Activated T-cell treated with anti-CD3 and anti-CD28 coated beads, Interleukin-2, amount 50 U/mL, for 72 hours (primary cell): ENCODE data around the gene RETREG3. TPM values are rescaled to one million over a fixed set of nuclear protein-coding genes. Genes with fewer than 3 reads are reported as not detected.
"Not testable (repeated sequence)": the region's sequence is repeated elsewhere in the genome, so short reads cannot be mapped to it uniquely, and the experiment has no call there.

ENCODE experiments used
- ATAC-seq, 2 donors: fragments of 150-1000 bp; cut with Tn5 transposase; replicated peaks in 1 of 2; 2 replicates each; pipeline ENCODE4 v1.10.0; 2021; ENCODE audit warnings: moderate library complexity in 2 of 2, mild to moderate bottlenecking in 1 of 2
- DNase-seq, 2 donors: peaks; one replicate each; pipeline ENCODE4 v3.0.0; 2021 to 2022; ENCODE audit warnings: mixed read lengths in 1 of 2
- H3K27ac Mint-ChIP-seq: one replicate; pipeline ENCODE4 v1.8.0; 2022; ENCODE audit warnings: mild to moderate bottlenecking, moderate library complexity, mixed read lengths
- H3K27me3 Mint-ChIP-seq: one replicate; pipeline ENCODE4 v1.8.0; 2022; ENCODE audit warnings: low read depth, mixed read lengths
- H3K36me3 Mint-ChIP-seq, 2 donors: one replicate each; pipeline ENCODE4 v1.8.0; 2022; ENCODE audit warnings: mixed read lengths in 2 of 2, mild to moderate bottlenecking in 1 of 2; ENCODE audit not compliant: insufficient read depth in 2 of 2
- H3K4me1 Mint-ChIP-seq: one replicate; pipeline ENCODE4 v1.8.0; 2022; ENCODE audit warnings: low read depth, mixed read lengths
- H3K4me3 Mint-ChIP-seq, 2 donors: one replicate each; pipeline ENCODE4 v1.8.0; 2022; ENCODE audit warnings: mild to moderate bottlenecking in 2 of 2, mixed read lengths in 2 of 2, moderate library complexity in 2 of 2
- H3K9me3 Mint-ChIP-seq, 2 donors: one replicate each; pipeline ENCODE4 v1.8.0; 2022; ENCODE audit warnings: mixed read lengths in 2 of 2
- total RNA-seq, 2 donors: library from RNA; stranded (reverse); gene quantifications; one replicate each; pipeline ENCODE4 v1.2.3, GENCODE V29; 2022

Gene RETREG3
- total RNA-seq, 2 donors from 2014 or later: 41.5 to 42.6 TPM

GRCh38 chr17:42623732-42624596 lies 14.8 kb upstream of the RETREG3 start:
- no peak for DNase-seq
- no peaks in the 10 kb centered on the region for H3K36me3 Mint-ChIP-seq
- peaks cover 2% of the 10 kb centered on the region for H3K4me1 Mint-ChIP-seq
- no peaks in the 10 kb centered on the region for H3K9me3 Mint-ChIP-seq
- H3K27ac Mint-ChIP-seq: no peak overlapping the region
- ATAC-seq: no peak
- no peaks in the 10 kb centered on the region for H3K27me3 Mint-ChIP-seq
- H3K4me3 Mint-ChIP-seq: no peak overlapping the region

DNA sequence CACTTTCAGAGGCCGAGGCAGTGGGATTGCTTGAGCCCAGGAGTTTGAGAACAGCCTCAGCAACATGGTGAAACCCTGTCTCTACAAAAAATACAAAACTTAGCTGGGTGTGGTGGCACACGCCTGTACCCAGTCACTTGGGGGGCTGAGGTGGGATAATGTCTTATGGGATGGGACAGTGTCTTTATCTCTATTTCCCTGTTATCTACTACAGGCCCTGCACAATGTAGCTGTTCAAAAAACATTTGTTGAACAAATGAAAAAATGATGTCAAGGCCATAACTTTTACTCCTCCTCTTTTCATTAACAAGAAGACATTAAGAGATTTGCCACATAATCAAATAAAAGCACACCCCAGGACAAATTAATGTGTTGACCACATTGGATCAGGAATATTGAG lies 14.1 kb upstream of the RETREG3 start:
- Mint-ChIP-seq H3K4me1 (peaks cover 9% of the 10 kb centered on the region), H3K27ac (no peak overlapping the region), H3K36me3 (no peaks in the 10 kb centered on the region), H3K27me3 (no peaks in the 10 kb centered on the region), H3K4me3 (no peak overlapping the region), H3K9me3 (no peaks in the 10 kb centered on the region)
- no peak for DNase-seq
- no peak for ATAC-seq

GRCh38 chr17:42621987-42622386 lies 12.8 kb upstream of the RETREG3 start:
- not testable (repeated sequence) for H3K4me3 Mint-ChIP-seq, H3K36me3 Mint-ChIP-seq, H3K27me3 Mint-ChIP-seq, H3K27ac Mint-ChIP-seq, ATAC-seq, DNase-seq, H3K9me3 Mint-ChIP-seq
- peaks cover 16% of the 10 kb centered on the region for H3K4me1 Mint-ChIP-seq

DNA sequence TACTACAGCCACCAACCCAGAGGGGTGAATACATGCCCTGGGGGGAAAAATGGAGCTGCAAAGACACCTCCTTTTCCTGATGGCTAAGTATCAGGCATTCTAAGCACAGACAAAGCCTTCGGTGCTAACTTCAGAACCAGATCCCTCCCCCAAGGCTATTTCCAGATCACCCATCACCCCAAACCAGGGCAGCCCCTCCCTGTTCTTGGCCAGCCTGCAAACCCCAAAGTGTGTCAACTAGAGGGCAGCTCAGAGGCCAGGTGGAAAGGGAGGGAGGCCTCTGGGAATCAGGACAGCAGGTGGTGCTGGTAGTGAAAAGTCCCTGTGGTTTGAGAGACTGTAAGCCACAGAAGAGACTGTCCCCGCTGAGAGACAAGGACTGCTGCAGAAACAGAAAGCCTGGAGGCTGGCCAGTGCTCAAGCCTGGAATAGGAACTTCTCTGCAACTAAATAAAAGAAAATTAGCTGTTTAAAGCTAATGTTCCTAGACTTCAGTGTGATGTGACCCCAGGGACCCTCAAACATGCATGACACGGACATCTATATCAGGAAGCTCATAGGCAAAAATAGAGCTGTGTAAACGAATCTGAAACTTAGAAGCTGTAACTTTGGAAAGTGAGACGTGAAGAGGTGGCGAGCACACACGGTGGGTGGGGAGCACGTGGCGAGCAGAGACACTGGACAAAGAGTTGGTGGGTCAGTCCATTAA lies 9.4 kb upstream of the RETREG3 start:
- peaks cover 16% of the 10 kb centered on the region for H3K4me1 Mint-ChIP-seq
- DNase-seq (no peak), ATAC-seq (no peak)
- H3K27ac Mint-ChIP-seq: no peak overlapping the region
- H3K27me3 Mint-ChIP-seq: no peaks in the 10 kb centered on the region
- H3K36me3 Mint-ChIP-seq: peaks cover 0 to 14% of the 10 kb centered on the region in 2 donors
- H3K9me3 Mint-ChIP-seq: no peaks in the 10 kb centered on the region
- no peak overlapping the region for H3K4me3 Mint-ChIP-seq

DNA sequence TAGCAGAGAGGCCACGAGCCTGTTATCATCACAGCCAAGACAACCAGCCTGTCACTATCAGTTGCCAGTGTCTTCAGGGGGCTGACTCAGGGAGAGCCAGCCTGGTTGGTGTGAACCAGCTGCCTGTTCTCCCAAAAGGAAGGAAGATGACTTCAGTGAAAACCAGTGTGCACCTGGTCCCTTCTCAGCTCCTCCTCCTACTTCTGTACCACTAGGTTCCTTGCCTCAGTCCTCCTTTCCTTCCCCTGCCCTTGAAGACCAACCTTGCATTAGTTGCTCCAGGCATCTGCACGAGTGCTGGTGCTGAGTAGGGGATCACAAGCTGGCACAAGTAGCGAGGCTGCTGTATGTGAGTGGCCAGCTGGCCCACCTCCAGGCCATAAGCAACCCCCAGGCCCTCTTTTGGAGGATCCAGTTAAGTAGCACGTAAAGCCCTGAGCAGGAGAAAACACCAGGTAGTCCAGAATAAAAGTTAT lies 8.8 kb upstream of the RETREG3 start:
- DNase-seq: no peak
- Mint-ChIP-seq H3K36me3 (peaks cover 0 to 16% of the 10 kb centered on the region in 2 donors), H3K4me3 (no peak overlapping the region), H3K27me3 (no peaks in the 10 kb centered on the region), H3K9me3 (no peaks in the 10 kb centered on the region), H3K27ac (no peak overlapping the region), H3K4me1 (peaks cover 16% of the 10 kb centered on the region)
- no peak for ATAC-seq

DNA sequence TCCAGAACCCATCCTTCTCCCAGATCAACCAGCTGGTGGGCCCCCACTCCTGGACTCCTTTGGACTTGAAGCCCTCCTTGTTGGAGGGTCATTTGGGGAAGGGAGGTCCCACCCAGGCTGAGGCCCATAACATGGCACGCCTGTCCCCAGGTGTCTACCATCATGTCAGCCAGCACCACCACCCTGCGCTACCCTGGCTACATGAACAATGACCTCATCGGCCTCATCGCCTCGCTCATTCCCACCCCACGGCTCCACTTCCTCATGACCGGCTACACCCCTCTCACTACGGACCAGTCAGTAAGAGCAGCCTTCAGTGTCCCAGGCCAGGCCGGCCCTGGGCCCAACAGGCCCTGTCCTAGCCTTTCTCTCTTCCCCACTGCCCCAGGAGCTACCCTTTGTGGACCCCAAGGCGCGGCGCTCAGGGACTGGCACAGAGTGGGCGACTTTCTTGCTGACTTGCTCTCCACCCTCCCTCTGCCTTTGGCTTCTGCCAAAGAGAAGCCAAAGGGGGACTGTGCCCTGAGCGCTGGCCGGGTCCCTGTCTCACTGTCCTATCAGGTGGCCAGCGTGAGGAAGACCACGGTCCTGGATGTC lies 4.6 kb upstream of the RETREG3 start:
- Mint-ChIP-seq H3K4me1 (peaks cover 16% of the 10 kb centered on the region), H3K27me3 (no peaks in the 10 kb centered on the region), H3K27ac (no peak overlapping the region), H3K4me3 (no peak overlapping the region), H3K9me3 (no peaks in the 10 kb centered on the region), H3K36me3 (peaks cover 2 to 20% of the 10 kb centered on the region in 2 donors)
- no peak for ATAC-seq
- no peak for DNase-seq

- no peaks in the 10 kb centered on the region for H3K27me3 Mint-ChIP-seq
- H3K36me3 Mint-ChIP-seq: peaks cover 5 to 22% of the 10 kb centered on the region in 2 donors
- no peak overlapping the region for H3K27ac Mint-ChIP-seq
- ATAC-seq: no peak
- H3K9me3 Mint-ChIP-seq: no peaks in the 10 kb centered on the region
- no peak for DNase-seq
- no peak overlapping the region for H3K4me3 Mint-ChIP-seq
- peaks cover 17% of the 10 kb centered on the region for H3K4me1 Mint-ChIP-seq
These were observed 2.8 kb upstream of the RETREG3 start for GRCh38 chr17:42612013-42612412.

DNA sequence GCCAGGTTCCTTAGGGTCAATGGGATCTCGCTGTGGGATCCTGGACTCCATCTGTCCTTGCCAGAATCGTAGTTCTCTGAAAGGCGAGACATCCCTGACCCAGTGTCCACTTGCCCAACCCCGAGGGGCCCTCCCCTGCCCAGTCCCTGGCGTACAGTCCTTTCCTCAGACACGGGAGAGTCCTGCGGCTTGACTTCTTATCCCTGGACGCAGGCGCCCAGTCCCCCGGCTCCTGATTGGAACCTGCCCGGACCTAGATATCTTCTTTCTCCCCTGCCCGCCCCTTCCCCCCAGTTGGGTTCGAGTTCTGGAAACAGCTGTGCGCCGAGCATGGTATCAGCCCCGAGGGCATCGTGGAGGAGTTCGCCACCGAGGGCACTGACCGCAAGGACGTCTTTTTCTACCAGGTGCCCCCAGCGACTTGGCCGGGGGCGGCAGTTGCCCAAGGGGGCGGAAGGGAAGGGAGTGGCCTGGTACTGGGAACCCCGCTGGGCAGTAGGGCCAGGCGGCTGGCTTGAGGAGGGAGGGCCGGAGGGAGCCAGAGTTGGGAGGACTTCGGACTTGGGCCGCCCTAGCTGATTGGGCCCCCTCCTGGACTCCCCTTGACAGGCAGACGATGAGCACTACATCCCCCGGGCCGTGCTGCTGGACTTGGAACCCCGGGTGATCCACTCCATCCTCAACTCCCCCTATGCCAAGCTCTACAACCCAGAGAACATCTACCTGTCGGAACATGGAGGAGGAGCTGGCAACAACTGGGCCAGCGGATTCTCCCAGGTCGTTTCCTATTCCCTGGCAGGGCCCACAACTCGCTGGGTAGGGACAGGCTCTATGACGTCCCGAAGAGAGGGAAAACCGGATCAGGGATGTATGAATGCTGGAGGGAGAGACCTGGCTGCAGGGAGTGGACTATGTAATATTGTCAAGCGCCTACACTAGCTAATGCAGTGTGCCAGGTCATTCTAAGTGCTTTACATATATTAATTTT lies 934 bp upstream of the RETREG3 start:
- H3K9me3 Mint-ChIP-seq, H3K27me3 Mint-ChIP-seq: not testable (repeated sequence)
- DNase-seq (peak in 1 of 2 donors; percentile 27), ATAC-seq (peak; percentile 0 to 10)
- Mint-ChIP-seq H3K36me3 (peaks cover 5 to 17% of the 10 kb centered on the region in 2 donors), H3K4me3 (peak overlapping the region; percentile 98 to 100), H3K27ac (peak overlapping the region; percentile 69), H3K4me1 (peaks cover 36% of the 10 kb centered on the region)

DNA sequence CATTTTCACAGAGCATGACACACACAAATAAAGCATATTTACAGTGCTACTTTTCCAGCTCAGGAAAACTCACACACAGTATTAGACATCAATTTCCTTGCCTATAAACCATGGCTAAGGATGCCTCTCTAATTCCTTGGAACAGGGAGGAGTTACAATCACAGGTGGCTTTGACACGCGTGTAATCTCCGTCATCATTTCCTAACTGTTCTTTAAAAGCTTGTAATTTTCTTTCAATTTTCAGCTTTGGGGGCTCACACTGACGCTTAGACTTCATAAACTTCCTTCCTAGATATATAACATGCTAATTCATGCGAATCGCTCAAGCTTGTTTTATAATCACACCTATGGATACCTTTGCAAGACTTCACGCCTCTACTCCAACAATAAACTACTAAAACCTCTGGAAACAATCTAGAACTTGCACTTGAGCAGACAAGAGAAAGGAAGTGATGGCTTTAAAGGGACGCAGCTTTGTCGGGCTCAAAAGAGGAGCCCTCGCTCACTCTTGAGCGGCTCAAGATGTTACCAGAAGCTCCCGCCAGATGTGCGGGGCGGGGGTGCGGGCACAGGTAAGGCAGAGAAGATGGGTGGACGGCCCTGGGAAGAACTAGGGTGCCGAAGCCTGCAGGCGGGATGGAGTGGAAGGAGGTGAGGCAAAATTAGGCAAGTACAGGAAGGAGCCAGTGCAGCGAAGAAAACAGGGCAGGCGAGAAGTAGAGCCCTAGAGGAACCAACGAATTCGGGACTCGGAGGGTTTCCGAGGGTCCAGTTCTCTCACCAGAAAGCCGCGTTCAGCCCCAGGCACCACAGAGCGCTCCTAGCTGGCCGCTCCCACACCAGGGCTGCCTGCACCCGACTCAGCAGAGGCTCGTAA lies 631 bp downstream of the RETREG3 start:
- ATAC-seq: peak; percentile 63 to 65
- H3K9me3 Mint-ChIP-seq: no peaks in the 10 kb centered on the region
- no peaks in the 10 kb centered on the region for H3K27me3 Mint-ChIP-seq

DNA sequence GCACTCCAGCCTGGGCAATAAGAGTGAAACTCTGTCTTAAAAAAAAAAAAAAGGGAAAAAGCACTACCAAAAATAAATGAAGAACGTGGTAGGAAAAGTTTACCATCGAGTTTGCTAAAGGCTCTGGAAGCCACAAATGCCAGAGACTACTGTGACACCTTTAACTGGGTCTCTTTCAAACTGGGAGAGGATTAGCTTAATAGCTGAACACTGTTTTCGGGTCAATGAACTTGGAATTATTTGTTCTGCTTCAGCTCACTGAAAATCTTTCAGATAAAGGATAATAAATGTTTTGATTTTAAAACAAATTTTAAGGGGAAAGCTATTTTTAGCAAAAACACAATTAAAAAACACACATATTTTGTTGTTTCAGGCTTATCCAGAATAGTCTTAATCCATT lies 1.4 kb downstream of the RETREG3 start:
- H3K4me3 Mint-ChIP-seq: peak overlapping the region; percentile 98 to 100
- DNase-seq: no peak
- H3K4me1 Mint-ChIP-seq: peaks cover 58% of the 10 kb centered on the region
- no peak for ATAC-seq
- peaks cover 5 to 11% of the 10 kb centered on the region in 2 donors for H3K36me3 Mint-ChIP-seq
- H3K27ac Mint-ChIP-seq: no peak overlapping the region
- no peaks in the 10 kb centered on the region for H3K9me3 Mint-ChIP-seq
- no peaks in the 10 kb centered on the region for H3K27me3 Mint-ChIP-seq

More for the DNA sequence above, 631 bp downstream of the RETREG3 start:
- peak overlapping the region; percentile 94 for H3K27ac Mint-ChIP-seq
- DNase-seq: peak in 1 of 2 donors; percentile 21
- H3K4me1 Mint-ChIP-seq: peaks cover 51% of the 10 kb centered on the region
- peaks cover 5 to 8% of the 10 kb centered on the region in 2 donors for H3K36me3 Mint-ChIP-seq
- H3K4me3 Mint-ChIP-seq: peak overlapping the region; percentile 98 to 100

GRCh38 chr17:42603318-42603717 lies 5.9 kb downstream of the RETREG3 start:
- no peaks in the 10 kb centered on the region for H3K9me3 Mint-ChIP-seq
- DNase-seq (no peak), ATAC-seq (no peak)
- H3K27ac Mint-ChIP-seq: no peak overlapping the region
- peaks cover 2 to 6% of the 10 kb centered on the region in 2 donors for H3K36me3 Mint-ChIP-seq
- H3K4me3 Mint-ChIP-seq: no peak overlapping the region
- no peaks in the 10 kb centered on the region for H3K27me3 Mint-ChIP-seq
- peaks cover 69% of the 10 kb centered on the region for H3K4me1 Mint-ChIP-seq
